HG02759 (cell line): ENCODE data around the gene CRTC3.

Experiments used
- ATAC-seq: cut with Tn5 transposase; IDR thresholded peaks from one replicate; pipeline ENCODE4 v1.9.1; 2021; ENCODE audit warnings: mild to moderate bottlenecking, moderate library complexity; ENCODE audit not compliant: unreplicated experiment

CRTC3 gene

DNA sequence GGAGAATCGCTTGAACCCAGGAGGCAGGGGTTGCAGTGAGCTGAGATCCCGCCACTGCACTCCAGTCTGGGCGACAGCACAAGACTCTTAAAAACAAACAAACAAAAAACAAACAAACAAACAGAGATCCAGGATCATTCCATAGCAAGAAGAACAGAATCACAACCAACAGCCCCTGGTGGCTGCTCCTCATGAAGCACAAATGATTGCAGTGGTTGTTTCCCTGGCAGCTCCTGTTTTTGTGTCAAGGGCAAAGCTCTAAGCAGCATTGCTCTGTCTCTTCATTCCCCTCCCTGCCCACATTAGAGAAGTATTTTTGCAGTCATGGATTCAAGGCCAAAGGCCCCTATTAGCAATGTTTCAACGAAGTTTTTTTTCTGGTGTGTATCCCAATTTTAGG is 161.6 kb downstream of the CRTC3 start:
- ATAC-seq: no peak

GRCh38 chr15:90691982-90692773 is 162.5 kb downstream of the CRTC3 start:
- ATAC-seq: no peak
